Smooth muscle cell (in vitro differentiated cells): ENCODE results near the gene TPSAB1. TPM values are rescaled to one million over a fixed set of nuclear protein-coding genes. Genes with fewer than 3 reads are reported as not detected.

ENCODE experiments used
- DNase-seq: peaks from one replicate; lab custom pipeline; 2025; ENCODE audit not compliant: unreplicated experiment; lab: John Stamatoyannopoulos, UW
- H2AFZ ChIP-seq: fragments of 200-600 bp; sonication (generic); 2 replicates; pipeline ENCODE4 v1.6.0; 2016; ENCODE audit warnings: antibody characterized with exemption, low read depth, mild to moderate bottlenecking
- H3F3A ChIP-seq: fragments of 200-600 bp; sonication (generic); 2 replicates; pipeline ENCODE4 v1.6.0; 2017; ENCODE audit warnings: antibody characterized with exemption, low read depth
- H3K27ac ChIP-seq: fragments of 200-600 bp; sonication (generic); 2 replicates; pipeline ENCODE4 v1.5.1; 2016; ENCODE audit warnings: low read depth, mild to moderate bottlenecking
- H3K27me3 ChIP-seq: fragments of 200-600 bp; sonication (generic); 2 replicates; pipeline ENCODE4 v1.6.1; 2016; ENCODE audit warnings: low read depth, mild to moderate bottlenecking
- H3K36me3 ChIP-seq: fragments of 200-600 bp; sonication (generic); 2 replicates; pipeline ENCODE4 v1.5.1; 2016; ENCODE audit warnings: low read depth
- H3K4me1 ChIP-seq: fragments of 200-600 bp; sonication (generic); 2 replicates; pipeline ENCODE4 v1.5.1; 2016; ENCODE audit warnings: low read depth
- H3K4me2 ChIP-seq: fragments of 200-600 bp; sonication (generic); 2 replicates; pipeline ENCODE4 v1.6.0; 2016; ENCODE audit warnings: mild to moderate bottlenecking
- H3K4me3 ChIP-seq: fragments of 200-600 bp; sonication (generic); 2 replicates; pipeline ENCODE4 v1.5.1; 2016; ENCODE audit warnings: mild to moderate bottlenecking
- H3K79me2 ChIP-seq: fragments of 200-600 bp; sonication (generic); 2 replicates; pipeline ENCODE4 v1.6.0; 2016; ENCODE audit warnings: low read depth, mild to moderate bottlenecking
- H3K9ac ChIP-seq: fragments of 200-600 bp; sonication (generic); 2 replicates; pipeline ENCODE4 v1.6.0; 2016; ENCODE audit warnings: low read depth
- H3K9me3 ChIP-seq: fragments of 200-600 bp; sonication (generic); replicated peaks from 2 replicates; pipeline ENCODE4 v1.5.1; 2016; ENCODE audit warnings: low read depth
- H4K20me1 ChIP-seq: fragments of 200-600 bp; sonication (generic); 2 replicates; pipeline ENCODE4 v1.6.0; 2016; ENCODE audit warnings: low read depth
- WGBS: methylation state at CpG from one replicate; pipeline ENCODE4 v1.1.7; 2016; ENCODE audit warnings: low lambda C conversion rate; 5-methylcytosine and 5-hydroxymethylcytosine counted together
- polyA plus RNA-seq: library from polyadenylated mRNA; unstranded; fragments of >200 nt; fragmentation: Nextera tagmentation; extraction: Ambion mirVana; gene quantifications from 2 replicates; pipeline ENCODE4 v1.2.1, GENCODE V29; 2016
- total RNA-seq: library from RNA; depleted of rRNA; stranded (reverse); fragments of >200 nt; gene quantifications from 2 replicates; pipeline ENCODE4 v1.2.3, GENCODE V29; 2014
- TF ChIP-seq, protein P1 (sequence below): fragments of 200-600 bp; sonication (generic); IDR thresholded peaks from 2 replicates; pipeline ENCODE4 v1.5.1; 2017; ENCODE audit warnings: borderline replicate concordance, mild to moderate bottlenecking, antibody characterized with exemption; ENCODE audit not compliant: insufficient read depth, poor library complexity, severe bottlenecking

The TPSAB1 gene
- total and polyA plus RNA-seq, 2 experiments from 2014 or later, result not detected

DNA sequence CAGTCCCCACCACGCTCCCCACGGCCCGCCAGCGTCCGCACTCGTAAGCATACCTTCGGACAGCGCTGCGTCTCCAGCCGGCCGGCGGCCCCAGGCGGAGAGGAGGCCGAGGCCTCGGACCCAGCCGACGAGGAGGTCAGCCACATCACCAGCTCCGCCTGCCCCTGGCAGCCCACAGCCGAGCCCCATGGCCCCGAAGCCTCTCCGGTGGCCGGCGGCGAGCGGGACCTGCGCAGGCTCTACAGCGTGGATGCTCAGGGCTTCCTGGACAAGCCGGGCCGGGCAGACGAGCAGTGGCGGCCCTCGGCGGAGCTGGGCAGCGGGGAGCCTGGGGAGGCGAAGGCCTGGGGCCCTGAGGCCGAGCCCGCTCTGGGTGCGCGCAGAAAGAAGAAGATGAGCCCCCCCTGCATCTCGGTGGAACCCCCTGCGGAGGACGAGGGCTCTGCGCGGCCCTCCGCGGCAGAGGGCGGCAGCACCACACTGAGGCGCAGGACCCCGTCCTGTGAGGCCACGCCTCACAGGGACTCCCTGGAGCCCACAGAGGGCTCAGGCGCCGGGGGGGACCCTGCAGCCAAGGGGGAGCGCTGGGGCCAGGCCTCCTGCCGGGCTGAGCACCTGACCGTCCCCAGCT is 20.3 kb upstream of the TPSAB1 start:
- H3K9ac ChIP-seq, result no peak overlapping the region
- H3K79me2 ChIP-seq, result no peaks in the 10 kb centered on the region
- H3K36me3 ChIP-seq, result no peaks in the 10 kb centered on the region
- H3K4me1 ChIP-seq, result no peaks in the 10 kb centered on the region
- H3F3A ChIP-seq, result no peaks in the 10 kb centered on the region
- H3K27me3 ChIP-seq, result no peaks in the 10 kb centered on the region
- H4K20me1 ChIP-seq, result no peaks in the 10 kb centered on the region
- WGBS, result 94% methylated on average over 45 of the region's 55 CpGs
- no peak overlapping the region for H2AFZ ChIP-seq
- no peak for DNase-seq
- no peak overlapping the region for H3K4me2 ChIP-seq
- no peaks in the 10 kb centered on the region for H3K9me3 ChIP-seq
- H3K27ac ChIP-seq, result no peak overlapping the region
- H3K4me3 ChIP-seq, result no peak overlapping the region
- TF ChIP-seq, protein P1, sequence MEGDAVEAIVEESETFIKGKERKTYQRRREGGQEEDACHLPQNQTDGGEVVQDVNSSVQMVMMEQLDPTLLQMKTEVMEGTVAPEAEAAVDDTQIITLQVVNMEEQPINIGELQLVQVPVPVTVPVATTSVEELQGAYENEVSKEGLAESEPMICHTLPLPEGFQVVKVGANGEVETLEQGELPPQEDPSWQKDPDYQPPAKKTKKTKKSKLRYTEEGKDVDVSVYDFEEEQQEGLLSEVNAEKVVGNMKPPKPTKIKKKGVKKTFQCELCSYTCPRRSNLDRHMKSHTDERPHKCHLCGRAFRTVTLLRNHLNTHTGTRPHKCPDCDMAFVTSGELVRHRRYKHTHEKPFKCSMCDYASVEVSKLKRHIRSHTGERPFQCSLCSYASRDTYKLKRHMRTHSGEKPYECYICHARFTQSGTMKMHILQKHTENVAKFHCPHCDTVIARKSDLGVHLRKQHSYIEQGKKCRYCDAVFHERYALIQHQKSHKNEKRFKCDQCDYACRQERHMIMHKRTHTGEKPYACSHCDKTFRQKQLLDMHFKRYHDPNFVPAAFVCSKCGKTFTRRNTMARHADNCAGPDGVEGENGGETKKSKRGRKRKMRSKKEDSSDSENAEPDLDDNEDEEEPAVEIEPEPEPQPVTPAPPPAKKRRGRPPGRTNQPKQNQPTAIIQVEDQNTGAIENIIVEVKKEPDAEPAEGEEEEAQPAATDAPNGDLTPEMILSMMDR, result no peak

DNA sequence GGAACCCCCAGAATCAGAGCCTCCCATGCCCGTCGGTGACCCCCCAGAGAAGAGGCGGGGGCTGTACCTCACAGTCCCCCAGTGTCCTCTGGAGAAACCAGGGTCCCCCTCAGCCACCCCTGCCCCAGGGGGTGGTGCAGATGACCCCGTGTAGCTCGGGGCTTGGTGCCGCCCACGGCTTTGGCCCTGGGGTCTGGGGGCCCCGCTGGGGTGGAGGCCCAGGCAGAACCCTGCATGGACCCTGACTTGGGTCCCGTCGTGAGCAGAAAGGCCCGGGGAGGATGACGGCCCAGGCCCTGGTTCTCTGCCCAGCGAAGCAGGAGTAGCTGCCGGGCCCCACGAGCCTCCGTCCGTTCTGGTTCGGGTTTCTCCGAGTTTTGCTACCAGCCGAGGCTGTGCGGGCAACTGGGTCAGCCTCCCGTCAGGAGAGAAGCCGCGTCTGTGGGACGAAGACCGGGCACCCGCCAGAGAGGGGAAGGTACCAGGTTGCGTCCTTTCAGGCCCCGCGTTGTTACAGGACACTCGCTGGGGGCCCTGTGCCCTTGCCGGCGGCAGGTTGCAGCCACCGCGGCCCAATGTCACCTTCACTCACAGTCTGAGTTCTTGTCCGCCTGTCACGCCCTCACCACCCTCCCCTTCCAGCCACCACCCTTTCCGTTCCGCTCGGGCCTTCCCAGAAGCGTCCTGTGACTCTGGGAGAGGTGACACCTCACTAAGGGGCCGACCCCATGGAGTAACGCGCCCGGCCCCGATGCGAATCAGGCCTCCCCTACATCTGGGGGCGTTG is 19.5 kb upstream of the TPSAB1 start:
- Histone ChIP-seq H3K4me3 (no peak overlapping the region), H3K9ac (no peak overlapping the region), H3K9me3 (no peaks in the 10 kb centered on the region), H2AFZ (no peak overlapping the region), H3K36me3 (no peaks in the 10 kb centered on the region), H3K79me2 (no peaks in the 10 kb centered on the region), H4K20me1 (no peaks in the 10 kb centered on the region), H3F3A (no peaks in the 10 kb centered on the region), H3K4me2 (no peak overlapping the region), H3K27ac (no peak overlapping the region), H3K4me1 (no peaks in the 10 kb centered on the region), H3K27me3 (no peaks in the 10 kb centered on the region)
- WGBS, result 89% methylated on average over 44 of the region's 48 CpGs
- TF ChIP-seq, protein P1, result no peak
- DNase-seq, result no peak

DNA sequence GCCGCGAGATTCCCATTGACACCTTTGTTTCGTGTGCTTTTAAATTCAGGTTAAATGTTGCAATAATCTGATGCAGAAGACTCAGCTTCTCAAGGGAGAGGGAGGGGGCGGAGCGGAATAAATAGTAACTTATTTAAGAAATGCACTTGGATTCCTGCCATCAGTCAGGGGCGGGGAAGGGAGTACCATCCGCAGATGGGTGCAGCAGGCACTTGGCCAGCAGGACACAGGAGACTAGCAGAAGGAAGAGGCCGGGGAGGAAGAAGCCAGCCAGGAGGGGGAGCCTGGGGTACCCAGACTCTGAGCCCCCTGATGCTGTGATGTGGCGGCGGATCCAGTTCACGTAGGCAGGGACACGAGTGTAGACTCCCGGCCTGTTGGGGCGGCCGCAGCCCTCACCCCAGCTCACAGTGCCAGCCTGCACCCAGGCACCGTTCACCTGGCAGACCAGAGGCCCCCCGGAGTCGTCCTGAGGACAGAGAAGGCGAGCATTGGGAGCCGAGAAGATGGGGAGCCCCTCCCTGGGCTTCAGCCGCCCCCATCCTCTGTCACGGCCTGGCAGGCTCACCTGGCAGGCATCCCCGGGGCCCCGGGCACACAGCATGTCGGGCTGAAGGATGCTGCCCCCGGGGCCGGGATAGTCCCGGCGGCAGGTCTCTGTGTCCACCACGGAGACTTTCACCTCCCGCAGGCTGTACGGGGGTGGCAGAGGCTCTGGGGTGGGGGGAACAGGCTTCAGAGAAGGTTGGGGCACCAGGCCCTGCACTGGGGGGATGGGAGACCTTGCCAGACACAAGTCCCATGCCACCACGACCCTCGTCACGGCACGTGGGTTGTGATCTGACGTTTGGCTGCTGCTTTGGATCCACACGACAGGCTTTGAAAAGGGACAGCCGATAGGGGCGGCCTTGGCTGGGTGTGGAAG is 18.6 kb upstream of the TPSAB1 start:
- no peaks in the 10 kb centered on the region for H3K27me3 ChIP-seq
- no peak overlapping the region for H3K4me3 ChIP-seq
- H3K9ac ChIP-seq, result no peak overlapping the region
- H3K9me3 ChIP-seq, result no peaks in the 10 kb centered on the region
- H3K79me2 ChIP-seq, result no peaks in the 10 kb centered on the region
- H3K4me1 ChIP-seq, result no peaks in the 10 kb centered on the region
- DNase-seq, result no peak
- 92% methylated on average over 33 of the region's 40 CpGs for WGBS
- H3K27ac ChIP-seq, result no peak overlapping the region
- no peak overlapping the region for H2AFZ ChIP-seq
- H3K4me2 ChIP-seq, result no peak overlapping the region
- no peaks in the 10 kb centered on the region for H3F3A ChIP-seq
- H4K20me1 ChIP-seq, result no peaks in the 10 kb centered on the region
- TF ChIP-seq, protein P1, result no peak
- H3K36me3 ChIP-seq, result no peaks in the 10 kb centered on the region
